ENCODE measurements around the gene SH3BP1. TPM values are rescaled to one million over a fixed set of nuclear protein-coding genes. Genes with fewer than 3 reads are reported as not detected.

SH3BP1 gene
- total and polyA plus RNA-seq, 2 of the 13 experiments (the other 11 are each of a cell fraction or from before 2014, with no cell fraction given), result 8.4 to 18.5 TPM

- TF ChIP-seq ZNF710 (CRISPR knock-in tag; IDR thresholded peaks at IDR 0.05; ENCODE audit: borderline replicate concordance), result no peak
- TF ChIP-seq, protein P1, sequence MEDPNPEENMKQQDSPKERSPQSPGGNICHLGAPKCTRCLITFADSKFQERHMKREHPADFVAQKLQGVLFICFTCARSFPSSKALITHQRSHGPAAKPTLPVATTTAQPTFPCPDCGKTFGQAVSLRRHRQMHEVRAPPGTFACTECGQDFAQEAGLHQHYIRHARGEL (CRISPR knock-in tag; IDR thresholded peaks at IDR 0.05), result peak; percentile 99
- TF ChIP-seq YEATS4 (CRISPR knock-in tag; IDR thresholded peaks at IDR 0.05; ENCODE audit: borderline replicate concordance), result no peak; the same call in 1 of the 2 replicates
- TF ChIP-seq ZNF614 (CRISPR knock-in tag; IDR thresholded peaks at IDR 0.05; ENCODE audit: borderline replicate concordance), result 0 out of 2 replicates have a peak, but pooled peaks have one; percentile 51
- TF ChIP-seq KDM2A (CRISPR knock-in tag; IDR thresholded peaks at IDR 0.05; ENCODE audit: borderline replicate concordance, low read depth), result peak; percentile 81; the same call in 1 of the 2 replicates
- no peak for TF ChIP-seq E2F5 (CRISPR knock-in tag; conservative IDR thresholded peaks at IDR 0.05)
- no peak for TF ChIP-seq CENPT (CRISPR knock-in tag; IDR thresholded peaks at IDR 0.05; ENCODE audit: low read depth)
- TF ChIP-seq CREB1 (IDR thresholded peaks at IDR 0.05), result no peak; the same call in 1 of the 2 replicates
- TF ChIP-seq CREB1 (CRISPR knock-in tag; IDR thresholded peaks at IDR 0.05), result peak; percentile 66
- TF ChIP-seq HMGA1 (CRISPR knock-in tag; conservative IDR thresholded peaks at IDR 0.05), result no peak
- TF ChIP-seq IRF9 (CRISPR knock-in tag; IDR thresholded peaks at IDR 0.05; ENCODE audit: borderline replicate concordance), result peak; percentile 41; the same call in 1 of the 2 replicates
- no peak for TF ChIP-seq ZNF33A (CRISPR knock-in tag; IDR thresholded peaks at IDR 0.05; ENCODE audit: borderline replicate concordance)
- TF ChIP-seq THAP11 (CRISPR knock-in tag; IDR thresholded peaks at IDR 0.05), result peak; percentile 62; the same call in 1 of the 2 replicates
- no peak; the same call in 1 of the 2 replicates for TF ChIP-seq ZFP90 (CRISPR knock-in tag; IDR thresholded peaks at IDR 0.05; ENCODE audit: borderline replicate concordance)
- TF ChIP-seq ZBTB1 (CRISPR knock-in tag; IDR thresholded peaks at IDR 0.05; ENCODE audit: borderline replicate concordance), result no peak
- TF ChIP-seq ZNF564 (CRISPR knock-in tag; IDR thresholded peaks at IDR 0.05), result no peak
- no peak for TF ChIP-seq TIGD3 (CRISPR knock-in tag; IDR thresholded peaks at IDR 0.05; ENCODE audit: borderline replicate concordance)
- no peak for TF ChIP-seq NCOA2 (CRISPR knock-in tag; IDR thresholded peaks at IDR 0.05)
- peak; percentile 56; the same call in 1 of the 2 replicates for TF ChIP-seq NFKB2 (CRISPR knock-in tag; IDR thresholded peaks at IDR 0.05; ENCODE audit: borderline replicate concordance)
- 0 out of 2 replicates have a peak, but pooled peaks have one; percentile 48 for TF ChIP-seq ZNF605 (CRISPR knock-in tag; IDR thresholded peaks at IDR 0.05)
- TF ChIP-seq DBP (CRISPR knock-in tag; IDR thresholded peaks at IDR 0.05; ENCODE audit: not compliant biosample characterization), result no peak
- no peak for TF ChIP-seq ZNF563 (CRISPR knock-in tag; IDR thresholded peaks at IDR 0.05)
These were observed 32.2 kb upstream of the SH3BP1 start (continued) for GRCh38 chr22:37607010-37607934.

Measured in HepG2 (cell line).